HepG2 (cell line): ENCODE data around the gene NPTXR. TPM values are rescaled to one million over a fixed set of nuclear protein-coding genes. Genes with fewer than 3 reads are reported as not detected.

Experiments
- ARHGAP35 ChIP-seq: sonication (generic); formaldehyde crosslinking; IDR thresholded peaks from 2 replicates; pipeline ENCODE4 v1.9.0; 2022; ENCODE audit warnings: mild to moderate bottlenecking, inconsistent platforms, moderate library complexity, missing genetic modification reagents, borderline replicate concordance
- CBFB ChIP-seq: sonication (generic); formaldehyde crosslinking; IDR thresholded peaks from 2 replicates; pipeline ENCODE4 v1.4.0; 2020; ENCODE audit warnings: missing genetic modification reagents
- CTCF ChIP-seq: sonication (generic); formaldehyde crosslinking; IDR thresholded peaks from 2 replicates; pipeline ENCODE4 v1.5.0; 2020; ENCODE audit warnings: mild to moderate bottlenecking, missing genetic modification reagents, moderate library complexity
- FOXC1 ChIP-seq: sonication (generic); formaldehyde crosslinking; IDR thresholded peaks from 2 replicates; pipeline ENCODE4 v1.8.0; 2022; ENCODE audit warnings: mild to moderate bottlenecking, missing genetic modification reagents, borderline replicate concordance
- HNF4G ChIP-seq, 2 experiments: sonication (generic) in 1 of 2; formaldehyde crosslinking in 1 of 2; IDR thresholded peaks; 2 replicates each; pipeline versions ENCODE4 v1.4.0 to v1.6.1; 2011 to 2020; ENCODE audit warnings: borderline replicate concordance in 2 of 2, low read depth in 2 of 2, mild to moderate bottlenecking in 2 of 2, low read length in 1 of 2, missing genetic modification reagents in 1 of 2, moderate library complexity in 1 of 2
- HNRNPH1 ChIP-seq: fragments of 200-400 bp; formaldehyde crosslinking; optimal IDR thresholded peaks from 2 replicates; pipeline ENCODE3; 2017; ENCODE audit warnings: mild to moderate bottlenecking, low read depth, low read length
- MAFF ChIP-seq: IDR thresholded peaks from 2 replicates; pipeline ENCODE4 v1.6.1; 2011; ENCODE audit warnings: low read depth, low read length, improper control_type of control experiment
- MIER2 ChIP-seq: IDR thresholded peaks from 2 replicates; pipeline ENCODE4 v1.6.1; 2016; ENCODE audit warnings: missing biosample characterization, missing genetic modification reagents
- MYC ChIP-seq: sonication (generic); formaldehyde crosslinking; IDR thresholded peaks from 2 replicates; pipeline ENCODE4 v1.9.0; 2021; ENCODE audit warnings: missing genetic modification reagents, borderline replicate concordance
- MYNN ChIP-seq: sonication (generic); formaldehyde crosslinking; IDR thresholded peaks from 2 replicates; pipeline ENCODE4 v1.4.0; 2020; ENCODE audit warnings: mild to moderate bottlenecking, low read depth, missing genetic modification reagents
- RARA ChIP-seq: IDR thresholded peaks from 2 replicates; pipeline ENCODE4 v1.6.1; 2016; ENCODE audit warnings: missing genetic modification reagents, missing compliant biosample characterization
- RBM39 ChIP-seq: fragments of 200-400 bp; formaldehyde crosslinking; IDR thresholded peaks from one replicate; pipeline ENCODE4 v1.6.1; 2018; ENCODE audit warnings: antibody characterized with exemption, mild to moderate bottlenecking, low read depth, low read length; ENCODE audit not compliant: poor library complexity, severe bottlenecking
- SYNCRIP ChIP-seq: fragments of 200-400 bp; formaldehyde crosslinking; IDR thresholded peaks from 2 replicates; pipeline ENCODE4 v1.6.1; 2018; ENCODE audit warnings: mild to moderate bottlenecking, low read depth, low read length; ENCODE audit not compliant: insufficient read depth
- TARDBP ChIP-seq: sonication (generic); formaldehyde crosslinking; IDR thresholded peaks from 2 replicates; pipeline ENCODE4 v1.8.0; 2022; ENCODE audit warnings: mild to moderate bottlenecking, missing genetic modification reagents
- TGIF2 ChIP-seq: IDR thresholded peaks from 2 replicates; pipeline ENCODE4 v1.6.1; 2016; ENCODE audit warnings: control low read depth, missing compliant biosample characterization
- TRIM24 ChIP-seq: sonication (generic); formaldehyde crosslinking; IDR thresholded peaks from 2 replicates; pipeline ENCODE4 v1.8.0; 2022; ENCODE audit warnings: mild to moderate bottlenecking, missing genetic modification reagents
- ZNF451 ChIP-seq: sonication (generic); formaldehyde crosslinking; IDR thresholded peaks from 2 replicates; pipeline ENCODE4 v1.5.0; 2020; ENCODE audit warnings: mild to moderate bottlenecking, missing genetic modification reagents
- ZNF549 ChIP-seq: sonication (generic); formaldehyde crosslinking; IDR thresholded peaks from 2 replicates; pipeline ENCODE4 v1.5.0; 2020; ENCODE audit warnings: missing genetic modification reagents
- ZNF572 ChIP-seq: sonication (generic); formaldehyde crosslinking; IDR thresholded peaks from 2 replicates; pipeline ENCODE4 v1.5.1; 2020; ENCODE audit warnings: mild to moderate bottlenecking, missing genetic modification reagents
- ZNF737 ChIP-seq: sonication (generic); formaldehyde crosslinking; IDR thresholded peaks from 2 replicates; pipeline ENCODE4 v1.5.0; 2020; ENCODE audit warnings: missing genetic modification reagents, mild to moderate bottlenecking, borderline replicate concordance
- ZNF749 ChIP-seq: sonication (generic); formaldehyde crosslinking; IDR thresholded peaks from 2 replicates; pipeline ENCODE4 v1.8.0; 2022; ENCODE audit warnings: mild to moderate bottlenecking, missing genetic modification reagents, moderate library complexity, borderline replicate concordance
- ZNF766 ChIP-seq: sonication (generic); formaldehyde crosslinking; IDR thresholded peaks from 2 replicates; pipeline ENCODE4 v1.5.0; 2020; ENCODE audit warnings: missing genetic modification reagents, borderline replicate concordance
- ZNF776 ChIP-seq: sonication (generic); formaldehyde crosslinking; IDR thresholded peaks from 2 replicates; pipeline ENCODE4 v1.4.0; 2020; ENCODE audit warnings: mild to moderate bottlenecking, missing genetic modification reagents
- ZNF780A ChIP-seq: sonication (generic); formaldehyde crosslinking; IDR thresholded peaks from 2 replicates; pipeline ENCODE4 v1.8.0; 2022; ENCODE audit warnings: mild to moderate bottlenecking, missing genetic modification reagents, moderate library complexity
- ZNF788 ChIP-seq: sonication (generic); formaldehyde crosslinking; IDR thresholded peaks from 2 replicates; pipeline ENCODE4 v1.5.0; 2020; ENCODE audit warnings: mild to moderate bottlenecking, missing genetic modification reagents, borderline replicate concordance
- ZSCAN9 ChIP-seq: IDR thresholded peaks from 2 replicates; pipeline ENCODE4 v1.6.1; 2016; ENCODE audit warnings: borderline replicate concordance
- polyA plus RNA-seq, 8 experiments: library from polyadenylated mRNA; depleted of rRNA in 3 of 8; stranded (reverse) in 7 of 8; unstranded in 1 of 8; fragments of >200 nt; fragmentation: Illumina TruSeq in 4 of 8; extraction: Trizol in 4 of 8; gene quantifications; 2 replicates each; pipeline versions ENCODE4 v1.2.1 to v1.2.3, GENCODE V29; 2011 to 2016; ENCODE audit warnings: low read depth in 4 of 8, missing spikeins in 1 of 8, mixed read lengths in 1 of 8; ENCODE audit not compliant: insufficient read depth in 1 of 8
- total RNA-seq, 5 experiments: library from RNA; depleted of rRNA; stranded (reverse); fragments of >200 nt; fragmentation: Illumina TruSeq; extraction: Trizol; gene quantifications; 2 replicates each; pipeline ENCODE4 v1.2.3, GENCODE V29; 2016; ENCODE audit warnings: low read depth in 1 of 5
- TF ChIP-seq, protein P1 (sequence below): sonication (generic); IDR thresholded peaks from 2 replicates; pipeline ENCODE4 v1.6.1; 2016; ENCODE audit warnings: low read depth, borderline replicate concordance
- TF ChIP-seq, protein P2 (sequence below): sonication (generic); formaldehyde crosslinking; conservative IDR thresholded peaks from 2 replicates; pipeline ENCODE4 v1.5.0; 2020; ENCODE audit warnings: missing genetic modification reagents

NPTXR gene
- total and polyA plus RNA-seq, 2 of the 13 experiments (the other 11 are each of a cell fraction or from before 2014, with no cell fraction given): 2.6 to 4.8 TPM

- TF ChIP-seq CBFB (no peak), ZNF780A (CRISPR knock-in tag) (no peak), ARHGAP35 (CRISPR knock-in tag) (no peak), ZSCAN9 (CRISPR knock-in tag) (no peak), ZNF788 (CRISPR knock-in tag) (peak; percentile 33; the same call in 1 of the 2 replicates), RBM39 (no peak), MYNN (CRISPR knock-in tag) (no peak), MYC (no peak), RARA (CRISPR knock-in tag) (no peak), ZNF451 (no peak), FOXC1 (no peak), TRIM24 (no peak), HNRNPH1 (no peak), TARDBP (CRISPR knock-in tag) (no peak), ZNF766 (CRISPR knock-in tag) (no peak), SYNCRIP (no peak), ZNF737 (no peak), MAFF (no peak), ZNF749 (CRISPR knock-in tag) (no peak), HNF4G (IDR thresholded peaks at IDR 0.05; ENCODE audit: borderline replicate concordance, low read depth, low read length) (no peak), HNF4G (CRISPR knock-in tag; IDR thresholded peaks at IDR 0.05; ENCODE audit: borderline replicate concordance, low read depth) (no peak), ZNF776 (no peak), CTCF (0 out of 2 replicates have a peak, but pooled peaks have one; percentile 4), ZNF572 (CRISPR knock-in tag) (no peak), TGIF2 (CRISPR knock-in tag) (no peak), MIER2 (CRISPR knock-in tag) (no peak), ZNF549 (no peak)
- TF ChIP-seq, protein P1, sequence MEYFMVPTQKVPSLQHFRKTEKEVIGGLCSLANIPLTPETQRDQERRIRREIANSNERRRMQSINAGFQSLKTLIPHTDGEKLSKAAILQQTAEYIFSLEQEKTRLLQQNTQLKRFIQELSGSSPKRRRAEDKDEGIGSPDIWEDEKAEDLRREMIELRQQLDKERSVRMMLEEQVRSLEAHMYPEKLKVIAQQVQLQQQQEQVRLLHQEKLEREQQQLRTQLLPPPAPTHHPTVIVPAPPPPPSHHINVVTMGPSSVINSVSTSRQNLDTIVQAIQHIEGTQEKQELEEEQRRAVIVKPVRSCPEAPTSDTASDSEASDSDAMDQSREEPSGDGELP: peak; percentile 86
- TF ChIP-seq, protein P2, sequence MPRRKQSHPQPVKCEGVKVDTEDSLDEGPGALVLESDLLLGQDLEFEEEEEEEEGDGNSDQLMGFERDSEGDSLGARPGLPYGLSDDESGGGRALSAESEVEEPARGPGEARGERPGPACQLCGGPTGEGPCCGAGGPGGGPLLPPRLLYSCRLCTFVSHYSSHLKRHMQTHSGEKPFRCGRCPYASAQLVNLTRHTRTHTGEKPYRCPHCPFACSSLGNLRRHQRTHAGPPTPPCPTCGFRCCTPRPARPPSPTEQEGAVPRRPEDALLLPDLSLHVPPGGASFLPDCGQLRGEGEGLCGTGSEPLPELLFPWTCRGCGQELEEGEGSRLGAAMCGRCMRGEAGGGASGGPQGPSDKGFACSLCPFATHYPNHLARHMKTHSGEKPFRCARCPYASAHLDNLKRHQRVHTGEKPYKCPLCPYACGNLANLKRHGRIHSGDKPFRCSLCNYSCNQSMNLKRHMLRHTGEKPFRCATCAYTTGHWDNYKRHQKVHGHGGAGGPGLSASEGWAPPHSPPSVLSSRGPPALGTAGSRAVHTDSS (CRISPR knock-in tag): no peak
Measured at GRCh38 chr22:38872172-38872830, 28.5 kb upstream of the NPTXR start, which contains the start of gene CBX6 (continued).
